ENCODE data around the gene ADAM8.

ADAM8 gene

DNA sequence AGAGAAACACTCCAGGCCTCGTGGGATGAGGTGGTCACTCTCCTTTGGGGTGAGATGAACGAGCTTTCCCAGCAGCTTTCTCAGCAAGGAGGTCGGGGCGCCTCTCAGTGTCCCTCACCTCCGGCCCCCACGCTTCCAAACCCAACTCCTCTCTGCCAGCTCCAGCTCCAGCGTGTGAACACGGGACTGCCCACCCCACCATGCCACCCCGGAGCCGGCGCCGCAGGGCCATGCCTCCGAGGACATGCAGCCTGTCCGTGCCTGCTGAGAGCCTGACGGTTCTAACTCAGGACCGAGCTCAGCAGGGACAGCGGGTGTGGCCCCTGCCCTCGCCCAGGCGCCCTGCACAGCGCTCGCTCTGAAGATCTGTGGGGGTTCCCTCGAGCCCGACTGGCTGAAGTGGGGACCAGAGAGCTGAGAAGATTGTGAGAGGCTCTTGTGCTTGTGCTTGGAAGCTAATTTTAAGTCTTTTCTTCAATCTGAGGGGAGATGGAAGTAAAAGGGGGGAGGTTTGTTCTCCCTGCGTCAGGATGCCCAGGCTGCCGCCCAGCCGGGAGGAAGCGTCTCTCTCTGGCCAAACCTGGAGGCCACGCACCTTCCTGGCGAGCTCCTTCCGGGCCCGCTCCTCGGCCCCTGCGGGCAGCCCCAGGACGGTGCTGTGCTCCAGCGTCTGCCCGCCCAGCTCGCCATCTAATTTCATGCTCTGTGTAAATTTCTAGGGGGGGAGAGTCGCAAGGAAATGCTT, 5.1 kb upstream of the ADAM8 start:
- no peak for DNase-seq (ENCODE audit: low spot score)

DNA sequence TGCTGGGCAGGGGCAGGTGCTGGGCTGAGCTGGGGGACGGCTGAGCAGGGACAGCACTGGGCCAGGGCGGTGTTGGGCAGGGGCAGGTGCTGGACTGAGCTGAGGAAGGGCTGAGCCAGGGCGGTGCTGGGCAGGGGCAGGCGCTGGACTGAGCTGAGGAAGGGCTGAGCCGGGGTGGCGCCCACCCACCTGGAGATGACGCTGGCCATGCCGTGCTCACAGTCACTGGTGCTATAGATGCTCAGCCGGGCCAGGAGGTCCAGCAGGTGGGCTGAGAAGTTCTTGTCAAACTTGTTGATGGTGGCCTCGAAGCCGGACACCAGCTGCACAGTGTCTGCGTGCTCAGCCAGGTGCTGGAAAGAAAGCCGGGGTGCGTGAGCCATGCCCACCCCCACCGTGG, 4.4 kb upstream of the ADAM8 start:
- no peak for DNase-seq (ENCODE audit: low spot score)

DNA sequence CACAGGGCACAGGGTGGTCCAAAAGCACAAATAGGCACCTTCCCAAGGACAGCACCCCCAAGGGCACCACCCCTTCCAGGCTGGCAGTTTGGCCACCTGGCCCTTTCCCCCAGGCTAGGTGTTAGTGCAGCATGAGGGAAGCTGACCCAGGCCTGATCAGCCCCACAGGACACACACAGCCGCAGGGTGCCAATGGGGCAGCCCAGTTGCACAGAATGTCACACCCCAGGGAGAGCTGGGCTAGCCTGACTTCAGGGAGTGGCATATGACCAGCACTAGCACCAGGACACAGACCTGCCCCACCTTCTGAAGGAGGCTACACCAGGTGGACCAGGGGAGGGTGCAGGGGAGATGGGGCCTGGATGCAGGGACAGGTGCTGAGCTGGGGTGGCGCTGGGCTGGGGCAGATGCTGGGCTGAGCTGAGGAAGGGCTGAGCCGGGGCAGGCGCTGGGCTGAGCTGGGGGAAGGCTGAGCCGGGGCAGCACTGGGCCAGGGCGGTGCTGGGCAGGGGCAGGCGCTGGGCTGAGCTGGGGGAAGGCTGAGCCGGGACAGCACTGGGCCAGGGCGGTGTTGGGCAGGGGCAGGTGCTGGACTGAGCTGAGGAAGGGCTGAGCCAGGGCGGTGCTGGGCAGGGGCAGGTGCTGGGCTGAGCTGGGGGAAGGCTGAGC, 3.9 kb upstream of the ADAM8 start:
- DNase-seq (ENCODE audit: low spot score), result no peak

DNA sequence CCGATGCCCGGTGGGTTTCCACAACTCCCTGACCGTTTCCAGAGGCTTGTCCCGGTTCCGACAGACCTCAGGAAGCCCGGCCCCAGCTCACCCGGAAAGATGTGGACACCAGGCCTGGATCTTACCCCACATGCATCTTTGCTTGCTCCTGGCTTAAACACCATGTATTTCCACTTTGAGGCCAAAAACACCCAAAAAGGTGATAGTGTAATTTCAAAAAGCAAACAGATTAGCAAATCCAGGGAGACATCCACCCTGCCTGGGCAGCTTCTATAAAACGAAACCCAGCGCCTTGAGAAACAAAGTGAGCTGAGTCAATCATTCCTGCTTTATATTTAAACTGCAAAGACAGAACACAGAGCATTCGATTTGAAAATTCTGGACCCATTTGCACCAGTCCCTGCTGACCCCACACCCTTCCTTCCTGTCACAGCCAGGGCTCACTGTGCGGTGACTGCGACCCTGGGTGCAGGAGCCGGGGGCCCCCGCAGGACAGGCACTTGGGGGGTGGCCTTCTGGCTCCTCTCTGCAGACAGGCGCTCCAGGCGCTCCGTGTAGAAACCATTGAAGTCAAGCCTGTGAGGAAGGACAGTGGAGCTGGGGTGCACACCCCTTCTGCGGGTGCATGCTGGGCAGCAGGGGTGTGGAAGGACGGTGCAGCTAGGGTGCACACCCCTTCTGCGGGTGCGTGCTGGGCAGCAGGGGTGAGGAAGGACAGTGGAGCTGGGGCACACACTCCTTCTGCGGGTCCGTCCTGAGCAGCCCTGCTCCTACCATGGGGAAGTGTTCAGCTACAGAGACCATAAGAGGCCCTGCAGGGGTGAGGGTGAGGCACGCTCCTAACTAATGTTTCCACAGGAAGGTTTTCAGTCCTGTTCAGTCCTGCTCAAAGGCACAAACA, 2.9 kb upstream of the ADAM8 start:
- DNase-seq (ENCODE audit: low spot score), result no peak

DNA sequence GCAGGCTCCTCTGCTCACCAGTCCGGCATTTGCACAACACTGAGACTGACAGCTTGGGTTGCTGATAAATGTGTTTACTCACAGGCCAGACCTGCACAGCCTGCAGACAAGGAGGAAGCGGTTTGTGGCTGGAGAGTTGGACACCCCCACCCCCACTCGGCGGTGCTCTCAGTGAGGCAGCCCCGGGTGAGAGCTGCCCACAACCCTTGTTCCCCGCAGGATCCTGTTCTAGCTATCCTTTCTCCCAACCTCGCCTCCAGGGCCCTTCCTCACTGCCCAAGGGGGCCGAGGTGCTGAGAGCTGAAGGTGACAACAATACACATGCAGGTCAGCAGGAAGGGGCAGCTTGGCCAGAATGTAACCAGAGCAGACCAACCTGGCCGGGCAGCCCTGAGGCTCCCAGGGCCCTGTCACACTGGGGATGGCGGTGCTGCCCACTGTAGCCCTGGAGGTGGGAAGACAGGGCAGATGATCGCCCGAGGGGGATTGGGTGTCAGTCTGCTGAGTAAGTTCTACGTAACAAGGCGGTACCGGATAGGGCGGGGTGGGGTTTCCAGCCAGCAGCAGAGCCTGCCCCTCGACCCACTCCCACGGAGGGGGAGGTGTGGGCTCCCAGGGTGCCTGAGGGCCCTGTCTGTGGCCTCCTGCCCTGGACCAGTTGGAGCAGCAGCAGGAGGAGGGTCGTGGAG, 2.1 kb upstream of the ADAM8 start:
- no peak for DNase-seq (ENCODE audit: low spot score)

GRCh38 chr10:133277993-133278576, 1.4 kb upstream of the ADAM8 start:
- DNase-seq (ENCODE audit: low spot score), result no peak

- DNase-seq (ENCODE audit: low spot score), result no peak
These were observed 767 bp upstream of the ADAM8 start for GRCh38 chr10:133277277-133277992.

DNA sequence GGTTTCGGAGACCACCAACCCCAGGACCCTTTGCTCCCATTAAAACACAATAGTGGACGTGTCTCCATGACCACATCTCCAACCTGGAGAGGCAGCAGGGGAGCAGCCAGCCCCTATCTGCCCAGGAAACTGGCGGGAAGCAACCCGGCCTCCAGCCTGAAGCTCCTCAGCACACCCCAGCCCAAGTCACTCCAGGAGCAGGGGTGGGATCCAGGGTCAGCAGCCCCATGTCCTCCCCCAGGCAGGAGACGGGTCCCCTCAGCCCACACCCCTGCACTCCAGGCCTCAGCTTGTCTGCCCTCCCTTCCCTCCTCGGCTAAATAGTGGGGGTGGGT, 601 bp downstream of the ADAM8 start:
- DNase-seq (ENCODE audit: low spot score), result no peak

GRCh38 chr10:133275684-133276092, 980 bp downstream of the ADAM8 start:
- no peak for DNase-seq (ENCODE audit: low spot score)

DNA sequence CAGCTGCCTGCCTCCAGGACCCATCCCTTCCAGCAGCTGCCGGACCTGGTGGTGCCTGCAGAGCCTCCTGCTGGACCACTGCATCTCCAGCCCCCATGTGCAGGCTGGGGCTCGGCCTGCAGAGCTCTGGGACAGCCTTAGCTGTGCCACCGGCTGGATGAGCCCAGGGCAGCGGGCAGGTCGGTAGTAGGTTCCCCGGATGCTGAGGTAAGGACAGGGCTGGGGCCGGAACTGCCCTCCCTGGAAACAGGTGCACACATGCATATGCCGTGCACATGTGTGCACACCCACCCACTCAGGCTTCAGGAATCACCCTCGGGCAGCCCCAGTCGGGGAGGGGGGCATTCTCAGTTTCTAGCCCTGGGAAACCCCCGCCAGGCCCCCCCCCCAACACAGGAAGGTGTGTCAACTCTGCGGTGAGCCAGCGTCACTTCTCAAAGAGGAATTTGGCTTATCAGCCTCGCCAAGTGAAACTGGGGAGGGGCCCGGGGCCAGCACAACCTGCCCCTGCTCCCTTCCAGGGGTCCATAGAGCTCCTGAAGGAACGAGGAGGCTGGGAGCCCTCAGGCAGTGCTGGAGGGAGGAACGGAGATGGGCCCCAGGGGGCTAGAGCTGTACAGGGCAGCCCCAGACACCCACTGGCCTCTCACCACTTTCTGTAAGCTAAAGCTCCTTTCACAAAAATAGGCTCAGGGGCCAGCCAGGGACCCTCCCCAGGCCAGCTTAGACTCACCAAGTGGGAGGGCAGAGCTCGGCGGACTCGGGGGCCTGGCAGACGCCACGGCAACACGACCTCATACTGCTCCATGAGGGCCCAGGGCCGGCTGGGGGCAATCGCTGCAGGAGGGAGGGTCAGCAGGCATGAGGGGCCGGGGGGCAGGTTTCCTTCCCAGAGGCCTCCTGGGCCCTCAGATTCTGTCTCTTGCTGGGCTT, 1.7 kb downstream of the ADAM8 start:
- no peak for DNase-seq (ENCODE audit: low spot score)

GRCh38 chr10:133273534-133274143, 3.0 kb downstream of the ADAM8 start:
- no peak for DNase-seq (ENCODE audit: low spot score)

- no peak for DNase-seq (ENCODE audit: low spot score)
These were observed 3.7 kb downstream of the ADAM8 start for GRCh38 chr10:133272964-133273420.

DNA sequence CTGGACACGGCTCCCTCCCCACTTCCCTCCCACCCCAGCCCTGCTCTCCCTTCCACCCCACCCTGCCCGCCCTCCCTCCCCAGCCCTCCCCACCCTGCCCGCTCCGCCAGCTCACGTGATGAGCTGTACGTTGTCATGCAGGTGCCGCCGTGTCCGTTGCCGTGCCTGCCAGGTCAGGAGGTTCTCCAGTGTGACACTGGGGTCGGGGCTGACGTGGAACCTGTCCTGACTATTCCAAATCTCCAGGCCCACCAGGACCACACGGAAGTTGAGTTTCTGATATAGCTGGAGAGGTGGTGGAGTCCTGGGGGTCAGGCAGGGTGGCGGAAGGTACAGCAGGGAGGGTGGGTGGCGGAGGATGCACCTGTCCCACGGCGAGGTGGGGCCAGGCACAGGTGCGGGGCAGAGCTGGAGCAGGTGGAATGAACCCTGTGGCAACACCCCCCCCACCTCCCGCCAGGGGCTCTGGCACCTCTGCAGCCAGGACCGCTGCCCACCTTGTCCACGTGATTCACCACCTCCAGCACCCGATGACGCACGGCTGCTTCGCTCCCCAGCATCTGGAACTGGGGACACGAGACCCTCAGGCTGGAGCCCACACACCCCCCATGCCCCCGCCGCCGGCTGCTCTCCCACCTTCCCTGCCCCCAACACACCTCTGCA, 4.2 kb downstream of the ADAM8 start:
- no peak for DNase-seq (ENCODE audit: low spot score)

- no peak for DNase-seq (ENCODE audit: low spot score)
These were observed 5.0 kb downstream of the ADAM8 start for GRCh38 chr10:133271521-133272300.

DNA sequence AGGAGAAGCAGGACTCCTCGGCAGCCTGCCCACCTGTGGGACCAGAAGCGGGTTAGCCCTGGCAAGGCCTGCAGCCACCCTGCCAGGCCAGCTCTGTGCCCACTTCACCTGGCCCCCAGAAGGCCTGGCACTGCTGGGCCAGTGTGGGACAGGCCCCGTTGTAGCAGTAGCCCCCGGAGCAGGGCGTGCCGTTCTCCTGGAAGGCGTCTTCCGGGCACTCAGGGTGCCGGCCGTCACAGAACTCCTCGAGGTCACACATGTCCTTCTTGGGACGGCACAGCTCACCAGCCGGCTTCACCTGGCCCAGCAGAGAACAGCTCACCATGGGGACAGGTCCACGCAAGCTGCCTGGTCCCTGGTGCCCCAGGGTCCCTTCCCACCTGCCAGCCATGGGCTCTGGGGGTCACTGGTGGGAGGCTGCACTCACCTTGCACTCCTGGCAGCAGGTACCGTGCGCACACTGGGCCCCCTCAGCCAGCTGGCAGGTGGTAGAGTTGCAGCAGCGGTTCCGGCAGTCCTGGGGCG, 5.8 kb downstream of the ADAM8 start:
- DNase-seq (ENCODE audit: low spot score), result no peak

- no peak for DNase-seq (ENCODE audit: low spot score)
These were observed 6.5 kb downstream of the ADAM8 start for GRCh38 chr10:133270204-133270603.

DNA sequence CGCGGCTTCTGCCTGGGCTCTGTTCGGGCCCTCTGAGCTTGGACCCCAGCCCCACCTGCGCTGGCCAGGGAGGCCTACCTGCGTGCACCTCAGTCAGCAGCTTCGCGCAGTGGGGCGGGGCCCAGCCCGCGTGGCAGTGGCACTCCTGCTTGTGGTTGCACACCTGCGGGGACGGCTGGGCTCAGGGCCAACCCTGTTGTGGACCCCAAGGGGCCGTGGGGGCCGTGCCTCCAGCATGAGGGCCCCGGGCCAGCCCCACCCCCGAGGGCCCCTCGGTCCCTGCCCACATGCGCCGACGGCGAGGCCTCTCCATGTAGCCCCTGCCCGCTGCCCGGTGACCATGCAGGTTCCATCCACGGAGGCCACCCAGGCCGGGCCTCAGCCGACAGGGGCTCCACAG, 7.3 kb downstream of the ADAM8 start:
- no peak for DNase-seq (ENCODE audit: low spot score)

GRCh38 chr10:133268532-133268931, 8.1 kb downstream of the ADAM8 start:
- DNase-seq (ENCODE audit: low spot score), result no peak

Measured in GM03348 (cell line).